Stimulated activated CD4-positive, alpha-beta T cell treated with anti-CD3 and anti-CD28 coated beads, Interleukin-12 subunit alpha, Interleukin-12 subunit beta, amount 100 ng/mL, for 4 hours (primary cell): ENCODE measurements around the gene UTP11.

Source experiments
- DNase-seq: peaks from one replicate; pipeline ENCODE4 v3.0.0-alpha.2; 2020

The UTP11 gene

DNA sequence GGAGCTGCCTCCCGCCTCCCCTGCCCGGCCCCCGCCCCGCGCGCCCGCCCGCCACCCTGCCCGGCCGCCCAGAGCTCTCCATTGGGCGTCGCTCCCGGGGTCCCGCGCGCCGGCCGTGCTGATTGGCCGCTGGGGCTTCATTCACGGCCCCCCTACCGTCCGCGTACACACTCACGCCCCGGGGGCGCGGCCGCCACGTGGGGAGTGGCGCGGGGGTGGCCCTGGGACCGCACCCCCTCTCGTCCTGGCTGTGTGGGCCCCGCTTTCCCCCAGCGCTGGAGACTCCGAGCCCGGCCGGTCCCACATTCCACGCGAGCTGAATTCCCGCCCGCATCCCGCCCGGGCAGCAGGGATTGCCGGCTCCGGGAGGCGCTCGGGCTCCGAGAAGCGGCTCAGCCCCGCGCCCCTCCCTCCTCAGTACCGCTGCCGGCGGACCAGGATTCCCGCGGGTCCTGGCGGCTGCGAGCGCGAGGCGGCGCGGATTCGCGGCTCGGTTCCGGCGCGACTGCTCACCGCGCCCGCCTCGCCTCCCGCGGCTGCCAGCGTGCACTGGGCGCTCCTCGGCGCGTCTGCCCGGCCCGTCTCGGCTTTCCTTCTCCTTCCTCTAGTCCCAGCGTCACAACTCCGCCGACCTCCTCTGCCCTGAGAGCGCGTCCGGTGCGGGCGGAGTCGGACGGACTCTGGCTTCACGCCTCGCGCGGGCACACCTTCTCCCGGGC lies 34.5 kb downstream of the UTP11 start:
- DNase-seq: peak; percentile 84

GRCh38 chr1:38047603-38048141 lies 35.1 kb downstream of the UTP11 start:
- DNase-seq: no peak

DNA sequence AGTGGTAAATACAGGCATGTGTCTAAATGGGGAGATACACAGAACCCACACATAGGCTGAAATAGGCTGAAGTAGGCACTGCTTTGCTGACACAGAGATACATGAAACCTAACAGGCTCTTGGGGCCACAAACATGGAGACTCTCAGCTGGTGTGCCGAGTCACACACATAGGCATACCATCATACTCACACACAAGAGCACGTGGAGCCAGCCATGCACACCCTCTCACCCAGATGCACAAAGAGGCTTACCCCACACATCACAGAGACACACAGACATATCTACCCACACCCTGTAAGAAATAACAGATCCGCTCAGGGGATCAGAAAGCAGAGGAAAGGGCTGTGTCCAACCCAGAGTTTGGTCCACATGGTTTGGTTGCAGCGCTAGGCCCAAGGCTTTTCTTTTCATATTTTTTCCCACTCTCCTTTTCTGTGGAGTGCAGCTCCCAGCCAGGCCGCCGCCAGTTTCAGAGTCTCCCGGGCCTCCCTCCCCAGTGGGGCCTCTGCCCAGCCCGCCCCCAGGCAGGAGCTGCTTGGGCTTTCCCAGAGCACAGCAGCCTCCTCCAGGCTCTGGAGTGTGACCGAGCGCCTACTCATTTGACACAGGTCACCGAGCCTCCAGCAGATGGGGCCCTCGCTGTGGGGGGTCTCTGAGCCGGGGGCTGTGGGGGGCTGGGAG lies 38.0 kb downstream of the UTP11 start:
- no peak for DNase-seq

- DNase-seq: no peak
Observed at GRCh38 chr1:38051079-38051543, 38.6 kb downstream of the UTP11 start.

- DNase-seq: no peak
Observed at GRCh38 chr1:38052750-38053415, 40.3 kb downstream of the UTP11 start.

DNA sequence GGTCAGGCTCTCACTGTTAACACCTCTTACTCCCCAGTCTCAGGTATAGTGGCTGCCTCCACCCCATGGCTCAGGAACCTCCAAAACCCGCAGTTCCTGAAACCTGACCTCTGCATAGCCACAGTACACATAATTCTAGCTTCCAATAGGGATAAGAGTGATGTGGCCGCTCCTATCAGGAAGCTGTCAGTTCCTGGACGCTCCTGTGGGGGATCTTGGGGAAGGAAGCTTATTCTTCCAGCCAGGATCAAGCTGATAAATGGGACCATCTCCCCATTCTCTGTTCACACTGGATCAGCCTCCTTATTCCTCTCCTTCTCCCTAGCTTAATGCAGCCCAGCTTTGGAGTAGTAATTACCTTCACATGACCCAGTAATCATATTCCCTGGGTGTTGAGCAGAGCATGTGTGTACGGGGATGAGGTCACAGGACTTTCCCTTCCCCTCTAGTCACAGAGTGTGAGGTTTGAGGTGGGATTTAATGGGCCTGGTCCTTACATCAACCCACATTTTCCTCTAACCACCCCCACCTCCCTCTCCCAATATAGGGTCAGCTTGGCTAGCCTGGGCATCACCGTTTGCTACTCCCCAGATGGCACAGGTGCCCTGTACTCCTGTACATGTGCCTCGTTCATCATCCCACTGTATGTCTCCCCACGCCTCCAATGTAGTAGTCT lies 41.0 kb downstream of the UTP11 start:
- no peak for DNase-seq

GRCh38 chr1:38055398-38055797 lies 42.9 kb downstream of the UTP11 start:
- DNase-seq: no peak

GRCh38 chr1:38055965-38056364 lies 43.4 kb downstream of the UTP11 start:
- DNase-seq: no peak

DNA sequence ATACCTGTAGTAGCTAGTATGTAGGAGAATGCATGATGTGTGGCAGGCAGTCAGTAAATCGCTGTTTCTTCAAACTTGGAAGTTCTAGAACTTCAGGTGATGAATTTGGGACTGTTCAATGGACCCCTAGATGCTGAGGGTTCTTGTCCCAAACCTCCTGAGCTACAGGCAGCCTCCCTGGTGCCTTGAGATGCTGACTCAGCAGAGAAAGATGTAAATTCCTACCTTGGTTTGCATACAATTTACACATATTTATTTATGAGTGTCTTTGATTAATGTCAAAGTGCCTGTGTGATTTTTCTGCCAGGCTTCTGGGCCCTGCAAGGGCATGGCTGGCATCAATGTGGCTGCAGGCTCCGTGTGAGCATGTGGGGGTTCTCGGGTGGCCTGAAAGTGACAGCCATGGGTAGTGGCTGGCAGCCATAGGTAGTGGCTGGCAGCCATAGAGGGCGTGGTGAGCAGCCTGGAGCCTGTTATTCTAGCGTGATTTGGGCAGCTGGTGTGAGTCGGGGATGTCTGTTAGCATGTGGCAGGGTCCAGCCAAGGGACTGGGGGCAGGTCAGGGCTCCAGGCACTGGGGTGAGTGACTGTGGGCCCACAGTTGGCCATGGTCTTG lies 47.2 kb downstream of the UTP11 start:
- DNase-seq: no peak

- no peak for DNase-seq
Observed at GRCh38 chr1:38060498-38060897, 48.0 kb downstream of the UTP11 start.

DNA sequence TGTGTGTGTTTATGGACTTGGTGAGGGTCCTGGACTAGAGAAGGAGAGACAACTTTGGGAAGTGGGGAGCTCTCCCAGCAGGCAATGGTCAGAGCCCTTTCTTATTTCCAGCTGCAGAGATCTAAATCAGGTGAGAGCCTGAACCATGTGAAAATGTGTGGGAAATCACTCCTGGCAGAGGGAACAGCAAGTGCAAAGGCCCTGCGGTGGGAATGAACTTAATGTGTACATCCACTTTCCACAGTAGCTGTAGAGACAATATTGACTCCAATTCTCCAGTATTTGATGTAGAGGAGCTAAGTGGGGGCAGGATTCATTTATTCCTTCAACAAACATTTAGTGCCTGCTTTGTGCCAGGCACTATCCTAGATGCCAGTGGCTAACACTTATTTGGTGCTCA lies 48.8 kb downstream of the UTP11 start:
- no peak for DNase-seq

DNA sequence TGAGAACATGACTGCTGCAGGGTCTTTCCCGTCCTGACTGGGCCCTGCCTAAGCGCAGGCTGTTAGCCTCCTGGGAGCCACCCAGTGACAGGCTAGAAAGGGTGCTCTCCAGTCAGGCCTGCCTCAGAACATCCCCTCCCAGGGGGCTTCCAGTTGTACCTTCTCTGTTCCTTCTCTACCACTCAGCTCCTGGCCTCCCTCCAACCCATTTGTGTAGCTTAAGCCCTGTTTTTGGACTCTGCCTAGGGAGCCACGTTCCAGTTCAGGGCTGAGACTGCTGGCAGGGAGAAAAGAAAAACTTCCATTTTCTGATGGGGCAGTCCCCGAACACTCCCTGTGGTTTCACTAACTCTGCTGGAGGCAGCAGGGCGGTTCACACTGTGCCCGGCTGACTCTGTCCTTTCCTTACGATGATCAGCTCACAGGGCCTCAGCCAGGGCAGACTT lies 49.4 kb downstream of the UTP11 start:
- DNase-seq: no peak

DNA sequence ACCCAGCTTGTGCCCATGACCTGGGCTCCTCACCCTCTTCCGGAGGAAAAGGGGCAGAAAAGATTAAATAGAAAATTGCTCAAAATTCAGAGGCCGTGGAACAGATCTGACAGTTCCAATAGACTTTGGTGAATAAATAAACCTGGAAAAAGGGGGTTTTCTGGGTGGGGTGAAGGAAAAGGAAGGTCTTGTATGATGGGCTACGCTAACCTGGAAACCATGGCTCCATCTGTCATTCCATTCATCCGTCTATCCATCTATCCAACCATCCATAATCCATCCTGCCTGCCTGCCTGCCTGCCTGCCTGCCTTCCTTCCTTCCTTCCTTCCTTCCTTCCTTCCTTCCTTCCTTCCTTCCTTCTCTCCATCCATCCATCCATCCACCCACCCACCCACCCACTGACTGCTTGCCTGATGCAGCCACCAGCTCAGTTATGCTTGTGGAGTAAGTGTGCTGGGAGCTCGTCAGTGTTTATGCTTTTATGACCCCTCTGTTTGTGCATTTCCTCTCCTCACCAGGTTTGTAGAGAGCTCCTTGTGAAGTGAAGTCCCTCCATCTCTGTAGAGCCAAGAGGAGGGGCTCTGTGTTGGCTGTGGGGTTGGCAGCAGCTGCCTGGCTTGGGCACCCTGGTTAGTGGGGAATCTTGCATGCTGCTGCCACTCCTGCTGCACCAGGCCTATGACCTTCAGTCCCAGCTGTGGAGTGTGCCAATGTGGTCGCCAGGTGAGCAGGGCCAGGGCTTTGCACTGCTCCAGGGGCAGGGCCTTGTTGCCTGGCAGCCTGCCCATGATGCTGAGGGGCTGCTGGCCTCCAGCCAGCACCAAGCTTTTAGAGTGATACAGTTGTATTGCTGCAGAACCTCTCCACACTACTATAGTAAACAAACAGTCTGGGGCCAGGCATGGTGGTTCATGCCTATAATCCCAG lies 50.1 kb downstream of the UTP11 start:
- no peak for DNase-seq

DNA sequence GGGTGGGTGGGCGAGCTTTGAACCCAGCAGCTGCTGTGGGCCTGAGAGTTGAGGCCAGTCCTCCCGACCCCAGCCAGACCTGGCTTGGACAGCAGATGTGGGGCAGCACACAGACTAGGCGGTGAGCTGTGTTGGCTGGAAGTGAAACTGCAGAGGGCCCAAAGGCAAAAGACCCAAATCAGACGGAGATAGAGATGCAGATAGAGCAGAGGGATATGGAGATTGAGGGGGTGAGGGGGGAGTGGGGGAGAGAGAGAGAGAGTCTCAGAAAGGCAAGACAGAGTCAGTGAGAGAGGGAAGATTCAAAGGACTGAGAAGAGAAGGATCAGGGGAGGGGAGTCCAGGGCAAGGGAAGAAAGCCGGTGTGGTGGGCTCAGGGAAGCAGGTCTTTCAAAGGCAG lies 51.1 kb downstream of the UTP11 start:
- DNase-seq: no peak

DNA sequence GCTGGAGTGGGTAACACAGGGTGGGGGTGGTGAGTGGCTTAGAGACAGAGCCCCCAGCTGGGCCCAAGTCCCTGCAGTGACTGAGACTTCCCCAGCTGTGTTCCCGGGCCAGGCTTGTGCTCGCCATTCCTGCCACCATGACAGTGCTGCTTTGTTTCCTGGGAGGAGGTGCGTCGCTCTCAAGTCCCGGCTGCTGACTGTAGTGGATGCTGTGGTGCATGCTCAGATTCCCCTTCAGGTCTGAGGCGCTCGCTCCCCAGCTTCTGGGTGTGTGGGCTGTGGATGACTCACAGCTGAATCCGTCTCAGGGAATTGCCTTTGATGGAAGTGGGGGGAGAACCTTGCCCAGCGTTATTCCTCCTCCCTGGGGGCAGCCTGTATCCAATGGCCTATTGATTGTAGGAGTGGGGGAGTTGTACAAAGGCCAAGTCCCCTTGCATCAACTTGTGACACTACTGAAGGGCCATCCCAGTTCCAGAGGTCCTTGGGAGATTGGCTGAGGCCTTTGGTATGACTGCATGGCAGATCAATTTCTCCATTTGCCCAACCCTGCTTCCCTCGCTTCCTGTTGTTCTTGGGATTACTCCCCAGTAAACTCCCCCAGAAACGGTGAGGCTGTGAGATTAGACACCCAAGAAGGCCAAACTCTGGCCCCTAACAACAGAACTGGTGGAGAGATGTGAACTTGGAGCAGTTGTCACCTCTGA lies 51.8 kb downstream of the UTP11 start:
- no peak for DNase-seq

- no peak for DNase-seq
Observed at GRCh38 chr1:38068220-38068979, 55.9 kb downstream of the UTP11 start.

GRCh38 chr1:38068980-38069340 lies 56.4 kb downstream of the UTP11 start:
- DNase-seq: no peak

GRCh38 chr1:38071312-38072256 lies 59.0 kb downstream of the UTP11 start:
- no peak for DNase-seq

DNA sequence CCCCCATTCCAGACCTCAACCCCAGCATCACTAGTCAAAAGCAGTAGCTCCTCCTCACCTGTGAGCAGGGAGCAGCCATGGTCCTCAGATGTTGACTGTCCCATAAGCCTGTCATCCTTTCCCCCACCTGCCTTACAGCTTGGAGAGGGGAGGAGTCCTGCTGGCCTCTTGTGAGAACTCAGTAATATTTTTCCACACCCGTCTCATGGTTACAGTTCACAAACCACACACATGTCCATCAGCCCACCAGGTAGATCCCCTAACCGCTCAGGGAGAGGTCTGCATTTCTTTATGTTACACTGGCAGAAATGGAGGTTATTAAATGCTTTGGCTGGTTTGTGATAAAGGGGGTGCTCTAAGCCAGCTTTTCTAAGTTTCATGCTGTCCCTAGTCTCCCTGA lies 60.3 kb downstream of the UTP11 start:
- DNase-seq: no peak
